IPS-20b (cell line): ENCODE data around the gene PPP4R1.

ENCODE experiments used
- H3K27ac ChIP-seq: one replicate; pipeline ENCODE4 v1.5.1; 2013; ENCODE audit warnings: low read length
- H3K27me3 ChIP-seq: 2 replicates; pipeline ENCODE4 v1.6.1; 2013; ENCODE audit warnings: mild to moderate bottlenecking, low read length, inconsistent platforms; ENCODE audit not compliant: insufficient read depth
- H3K36me3 ChIP-seq: 2 replicates; pipeline ENCODE4 v1.6.1; 2013; ENCODE audit warnings: low read depth, mild to moderate bottlenecking, inconsistent platforms, low read length, moderate library complexity; ENCODE audit not compliant: insufficient read depth
- H3K4me1 ChIP-seq: 2 replicates; pipeline ENCODE4 v1.6.1; 2013; ENCODE audit warnings: mild to moderate bottlenecking, control low read depth, inconsistent platforms, low read length, moderate library complexity; ENCODE audit not compliant: insufficient read depth
- H3K4me3 ChIP-seq: 2 replicates; pipeline ENCODE4 v1.5.1; 2013; ENCODE audit warnings: mild to moderate bottlenecking, low read length, inconsistent platforms
- H3K9ac ChIP-seq: 2 replicates; pipeline ENCODE4 v1.6.1; 2013; ENCODE audit warnings: low read depth, mild to moderate bottlenecking, inconsistent platforms, low read length, moderate library complexity
- H3K9me3 ChIP-seq: 2 replicates; pipeline ENCODE4 v1.6.1; 2013; ENCODE audit warnings: mild to moderate bottlenecking, low read depth, low read length, inconsistent platforms; ENCODE audit not compliant: insufficient read depth

PPP4R1 gene

GRCh38 chr18:9619990-9620389 lies 5.6 kb upstream of the PPP4R1 start:
- H3K9me3 ChIP-seq, result no peaks in the 10 kb centered on the region
- no peaks in the 10 kb centered on the region for H3K36me3 ChIP-seq
- no peaks in the 10 kb centered on the region for H3K27me3 ChIP-seq
- H3K4me3 ChIP-seq, result no peak overlapping the region
- no peak overlapping the region for H3K27ac ChIP-seq
- no peak overlapping the region for H3K9ac ChIP-seq
- H3K4me1 ChIP-seq, result peaks cover 13% of the 10 kb centered on the region; the same call in 1 of the 2 replicates

GRCh38 chr18:9619545-9619944 lies 5.2 kb upstream of the PPP4R1 start:
- no peak overlapping the region for H3K4me3 ChIP-seq
- no peak overlapping the region for H3K9ac ChIP-seq
- no peaks in the 10 kb centered on the region for H3K36me3 ChIP-seq
- no peaks in the 10 kb centered on the region for H3K9me3 ChIP-seq
- H3K27me3 ChIP-seq, result no peaks in the 10 kb centered on the region
- no peak overlapping the region for H3K27ac ChIP-seq
- peaks cover 13% of the 10 kb centered on the region; the same call in 1 of the 2 replicates for H3K4me1 ChIP-seq

- Histone ChIP-seq H3K36me3 (no peaks in the 10 kb centered on the region), H3K4me3 (no peak overlapping the region), H3K27ac (no peak overlapping the region), H3K9me3 (no peaks in the 10 kb centered on the region), H3K4me1 (peaks cover 13% of the 10 kb centered on the region; the same call in 1 of the 2 replicates), H3K27me3 (no peaks in the 10 kb centered on the region), H3K9ac (no peak overlapping the region)
Measured at GRCh38 chr18:9619056-9619455, 4.7 kb upstream of the PPP4R1 start.

- H3K9ac ChIP-seq, result no peak overlapping the region
- no peaks in the 10 kb centered on the region for H3K9me3 ChIP-seq
- H3K4me1 ChIP-seq, result peaks cover 16% of the 10 kb centered on the region; the same call in 1 of the 2 replicates
Measured at GRCh38 chr18:9617006-9617542, 2.7 kb upstream of the PPP4R1 start.

GRCh38 chr18:9616049-9616448 lies 1.7 kb upstream of the PPP4R1 start:
- Histone ChIP-seq H3K27me3 (no peaks in the 10 kb centered on the region), H3K27ac (no peak overlapping the region), H3K9ac (no peak overlapping the region), H3K4me1 (peaks cover 16% of the 10 kb centered on the region; the same call in 1 of the 2 replicates), H3K36me3 (peaks cover 6% of the 10 kb centered on the region), H3K4me3 (no peak overlapping the region), H3K9me3 (no peaks in the 10 kb centered on the region)

More at GRCh38 chr18:9617006-9617542, 2.7 kb upstream of the PPP4R1 start:
- Histone ChIP-seq H3K36me3 (no peaks in the 10 kb centered on the region), H3K27me3 (no peaks in the 10 kb centered on the region), H3K27ac (no peak overlapping the region), H3K4me3 (no peak overlapping the region)

GRCh38 chr18:9615280-9615797 lies 980 bp upstream of the PPP4R1 start:
- peak overlapping the region; percentile 91 for H3K9ac ChIP-seq
- no peaks in the 10 kb centered on the region for H3K27me3 ChIP-seq
- H3K9me3 ChIP-seq, result no peaks in the 10 kb centered on the region
- peaks cover 16% of the 10 kb centered on the region; the same call in 1 of the 2 replicates for H3K4me1 ChIP-seq
- peaks cover 11% of the 10 kb centered on the region for H3K36me3 ChIP-seq
- peak overlapping the region; percentile 79 for H3K4me3 ChIP-seq
- H3K27ac ChIP-seq, result peak overlapping the region; percentile 93

GRCh38 chr18:9613550-9614400 lies 584 bp downstream of the PPP4R1 start:
- H3K36me3 ChIP-seq, result peaks cover 11% of the 10 kb centered on the region
- H3K9me3 ChIP-seq, result no peaks in the 10 kb centered on the region
- H3K9ac ChIP-seq, result peak overlapping the region; percentile 80; the same call in 1 of the 2 replicates
- H3K27ac ChIP-seq, result no peak overlapping the region
- no peaks in the 10 kb centered on the region for H3K27me3 ChIP-seq
- peak overlapping the region; percentile 85 for H3K4me3 ChIP-seq
- peaks cover 14% of the 10 kb centered on the region; the same call in 1 of the 2 replicates for H3K4me1 ChIP-seq

GRCh38 chr18:9612977-9613376 lies 1.4 kb downstream of the PPP4R1 start:
- Histone ChIP-seq H3K9ac (peak overlapping the region; percentile 80; the same call in 1 of the 2 replicates), H3K9me3 (no peaks in the 10 kb centered on the region), H3K27me3 (no peaks in the 10 kb centered on the region), H3K4me1 (peaks cover 16% of the 10 kb centered on the region; the same call in 1 of the 2 replicates), H3K27ac (no peak overlapping the region), H3K36me3 (peaks cover 11% of the 10 kb centered on the region), H3K4me3 (peak overlapping the region; percentile 85)

GRCh38 chr18:9612215-9612830 lies 2.0 kb downstream of the PPP4R1 start:
- no peaks in the 10 kb centered on the region for H3K9me3 ChIP-seq
- no peaks in the 10 kb centered on the region for H3K27me3 ChIP-seq
- H3K4me1 ChIP-seq, result peaks cover 16% of the 10 kb centered on the region; the same call in 1 of the 2 replicates
- H3K4me3 ChIP-seq, result peak overlapping the region; percentile 85
- no peak overlapping the region for H3K27ac ChIP-seq
- H3K36me3 ChIP-seq, result peaks cover 11% of the 10 kb centered on the region
- no peak overlapping the region for H3K9ac ChIP-seq

GRCh38 chr18:9609190-9609589 lies 5.2 kb downstream of the PPP4R1 start:
- Histone ChIP-seq H3K4me3 (no peak overlapping the region), H3K27me3 (no peaks in the 10 kb centered on the region), H3K27ac (no peak overlapping the region), H3K4me1 (0 out of 2 replicates have a peak, but pooled peaks cover 6% of the 10 kb centered on the region), H3K36me3 (peaks cover 22% of the 10 kb centered on the region), H3K9me3 (no peaks in the 10 kb centered on the region), H3K9ac (no peak overlapping the region)

- H3K4me3 ChIP-seq, result no peak overlapping the region
Measured at GRCh38 chr18:9608728-9609127, 5.6 kb downstream of the PPP4R1 start.

More at GRCh38 chr18:9608728-9609127, 5.6 kb downstream of the PPP4R1 start:
- Histone ChIP-seq H3K27ac (no peak overlapping the region), H3K9me3 (no peaks in the 10 kb centered on the region), H3K9ac (no peak overlapping the region), H3K4me1 (0 out of 2 replicates have a peak, but pooled peaks cover 6% of the 10 kb centered on the region), H3K27me3 (no peaks in the 10 kb centered on the region), H3K36me3 (peaks cover 22% of the 10 kb centered on the region)
